SK-N-SH treated with all-trans-retinoic acid at 6 μM for 48 hours (cell line): Measurements from ENCODE around the gene AGTPBP1.

Experiments used
- ARNTL ChIP-seq: fragments of 450-650 bp; formaldehyde crosslinking; IDR thresholded peaks from 2 replicates; pipeline ENCODE4 v1.5.0; 2020; ENCODE audit warnings: low read depth, mild to moderate bottlenecking, moderate library complexity, borderline replicate concordance
- GLIS3 ChIP-seq: fragments of 250-450 bp; sonication (Bioruptor Pico); IDR thresholded peaks from 2 replicates; pipeline ENCODE4 v1.5.0; 2020; ENCODE audit warnings: mild to moderate bottlenecking, moderate library complexity
- ISL1 ChIP-seq: fragments of 250-450 bp; sonication (Bioruptor Pico); IDR thresholded peaks from 2 replicates; pipeline ENCODE4 v2.1.2; 2022; ENCODE audit warnings: mild to moderate bottlenecking, moderate library complexity
- POU6F1 ChIP-seq: fragments of 250-450 bp; sonication (Bioruptor Pico); IDR thresholded peaks from 2 replicates; pipeline ENCODE4 v1.8.0; 2021; ENCODE audit warnings: low read depth, mild to moderate bottlenecking, moderate library complexity, borderline replicate concordance
- ZFP30 ChIP-seq: fragments of 450-650 bp; formaldehyde crosslinking; IDR thresholded peaks from 2 replicates; pipeline ENCODE4 v1.5.0; 2022; ENCODE audit warnings: mild to moderate bottlenecking, moderate library complexity
- ZNF70 ChIP-seq: fragments of 450-650 bp; formaldehyde crosslinking; IDR thresholded peaks from 2 replicates; pipeline ENCODE4 v1.5.0; 2020; ENCODE audit warnings: mild to moderate bottlenecking, moderate library complexity
- ZNF8 ChIP-seq: fragments of 450-650 bp; formaldehyde crosslinking; IDR thresholded peaks from 2 replicates; pipeline ENCODE4 v1.5.0; 2020; ENCODE audit warnings: mild to moderate bottlenecking, moderate library complexity
- TF ChIP-seq, protein P1 (sequence below): fragments of 250-450 bp; sonication (Bioruptor Pico); IDR thresholded peaks from 2 replicates; pipeline ENCODE4 v1.8.0; 2020; ENCODE audit warnings: mild to moderate bottlenecking, moderate library complexity, borderline replicate concordance
- TF ChIP-seq, protein P2 (sequence below): fragments of 250-450 bp; sonication (Bioruptor Pico); IDR thresholded peaks from 2 replicates; pipeline ENCODE4 v1.5.1; 2021; ENCODE audit warnings: mild to moderate bottlenecking, moderate library complexity

GRCh38 chr9:85533538-85533937 lies 208.2 kb downstream of the AGTPBP1 start:
- TF ChIP-seq ZNF8 (CRISPR knock-in tag) (no peak), GLIS3 (CRISPR knock-in tag) (no peak), POU6F1 (CRISPR knock-in tag) (no peak), ISL1 (CRISPR knock-in tag) (no peak), ZNF70 (CRISPR knock-in tag) (no peak), ARNTL (CRISPR knock-in tag) (no peak), ZFP30 (CRISPR knock-in tag) (no peak)
- TF ChIP-seq, protein P1, sequence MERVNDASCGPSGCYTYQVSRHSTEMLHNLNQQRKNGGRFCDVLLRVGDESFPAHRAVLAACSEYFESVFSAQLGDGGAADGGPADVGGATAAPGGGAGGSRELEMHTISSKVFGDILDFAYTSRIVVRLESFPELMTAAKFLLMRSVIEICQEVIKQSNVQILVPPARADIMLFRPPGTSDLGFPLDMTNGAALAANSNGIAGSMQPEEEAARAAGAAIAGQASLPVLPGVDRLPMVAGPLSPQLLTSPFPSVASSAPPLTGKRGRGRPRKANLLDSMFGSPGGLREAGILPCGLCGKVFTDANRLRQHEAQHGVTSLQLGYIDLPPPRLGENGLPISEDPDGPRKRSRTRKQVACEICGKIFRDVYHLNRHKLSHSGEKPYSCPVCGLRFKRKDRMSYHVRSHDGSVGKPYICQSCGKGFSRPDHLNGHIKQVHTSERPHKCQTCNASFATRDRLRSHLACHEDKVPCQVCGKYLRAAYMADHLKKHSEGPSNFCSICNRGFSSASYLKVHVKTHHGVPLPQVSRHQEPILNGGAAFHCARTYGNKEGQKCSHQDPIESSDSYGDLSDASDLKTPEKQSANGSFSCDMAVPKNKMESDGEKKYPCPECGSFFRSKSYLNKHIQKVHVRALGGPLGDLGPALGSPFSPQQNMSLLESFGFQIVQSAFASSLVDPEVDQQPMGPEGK (CRISPR knock-in tag): no peak
- TF ChIP-seq, protein P2, sequence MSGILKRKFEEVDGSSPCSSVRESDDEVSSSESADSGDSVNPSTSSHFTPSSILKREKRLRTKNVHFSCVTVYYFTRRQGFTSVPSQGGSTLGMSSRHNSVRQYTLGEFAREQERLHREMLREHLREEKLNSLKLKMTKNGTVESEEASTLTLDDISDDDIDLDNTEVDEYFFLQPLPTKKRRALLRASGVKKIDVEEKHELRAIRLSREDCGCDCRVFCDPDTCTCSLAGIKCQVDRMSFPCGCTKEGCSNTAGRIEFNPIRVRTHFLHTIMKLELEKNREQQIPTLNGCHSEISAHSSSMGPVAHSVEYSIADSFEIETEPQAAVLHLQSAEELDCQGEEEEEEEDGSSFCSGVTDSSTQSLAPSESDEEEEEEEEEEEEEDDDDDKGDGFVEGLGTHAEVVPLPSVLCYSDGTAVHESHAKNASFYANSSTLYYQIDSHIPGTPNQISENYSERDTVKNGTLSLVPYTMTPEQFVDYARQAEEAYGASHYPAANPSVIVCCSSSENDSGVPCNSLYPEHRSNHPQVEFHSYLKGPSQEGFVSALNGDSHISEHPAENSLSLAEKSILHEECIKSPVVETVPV (CRISPR knock-in tag): no peak
